Right renal cortex interstitium (tissue), 3 donors: ENCODE measurements around the gene XPNPEP2. TPM values are rescaled to one million over a fixed set of nuclear protein-coding genes. Genes with fewer than 3 reads are reported as not detected.

Source experiments
- DNase-seq, 3 donors: peaks; one replicate each; pipeline ENCODE4 v3.0.0-alpha.2; 2013; ENCODE audit warnings: low read depth in 3 of 3, low spot score in 2 of 3
- polyA plus RNA-seq, 3 donors: library from polyadenylated mRNA; unstranded; fragments of 120-200 nt; gene quantifications; one replicate each; pipeline ENCODE4 v1.2.1, GENCODE V29; 2013; ENCODE audit not compliant: insufficient read length in 3 of 3

The XPNPEP2 gene
- polyA plus RNA-seq, 3 donors: 53.7 to 101 (median 56.2) TPM

- DNase-seq: no peak
Measured at GRCh38 chrX:129792586-129793291, 54.0 kb downstream of the XPNPEP2 start.

GRCh38 chrX:129793604-129794191 is 54.9 kb downstream of the XPNPEP2 start:
- no peak for DNase-seq

GRCh38 chrX:129795584-129795983 is 56.8 kb downstream of the XPNPEP2 start:
- DNase-seq: no peak

GRCh38 chrX:129797251-129797906 is 58.6 kb downstream of the XPNPEP2 start:
- no peak for DNase-seq

GRCh38 chrX:129798456-129798855 is 59.7 kb downstream of the XPNPEP2 start:
- DNase-seq: no peak

GRCh38 chrX:129798888-129799287 is 60.1 kb downstream of the XPNPEP2 start:
- DNase-seq: no peak

GRCh38 chrX:129800186-129800585 is 61.4 kb downstream of the XPNPEP2 start:
- no peak for DNase-seq

GRCh38 chrX:129802863-129803262 is 64.1 kb downstream of the XPNPEP2 start:
- DNase-seq: no peak

- no peak for DNase-seq
Measured at GRCh38 chrX:129804806-129805205, 66.0 kb downstream of the XPNPEP2 start.

GRCh38 chrX:129808158-129808828 is 69.5 kb downstream of the XPNPEP2 start:
- DNase-seq: no peak

GRCh38 chrX:129808829-129809796 is 70.3 kb downstream of the XPNPEP2 start:
- DNase-seq: no peak

- no peak for DNase-seq
Measured at GRCh38 chrX:129813662-129814368, 75.0 kb downstream of the XPNPEP2 start.

- no peak for DNase-seq
Measured at GRCh38 chrX:129818123-129818522, 79.3 kb downstream of the XPNPEP2 start.

Other genes starting within 250 kb of the XPNPEP2 start
- 100 to 1,000 TPM; 121 to 134 (median 132) TPM for gene SMARCA1, start 215.5 kb upstream of the XPNPEP2 start, polyA plus RNA-seq
- 10 to 100 TPM; 29.8 to 30.7 (median 30.4) TPM for gene OCRL, start 198.7 kb upstream of the XPNPEP2 start, polyA plus RNA-seq
- 1 to 10 TPM; 5.5 to 7.8 (median 7.4) TPM for gene APLN, start 84.0 kb upstream of the XPNPEP2 start, polyA plus RNA-seq
- gene SASH3, start 41.0 kb downstream of the XPNPEP2 start, polyA plus RNA-seq: 1 to 10 TPM; 1.7 to 2.0 (median 2.0) TPM
- gene ZDHHC9, start 104.9 kb downstream of the XPNPEP2 start, polyA plus RNA-seq: 10 to 100 TPM; 42.1 to 45.8 (median 44.3) TPM
- gene UTP14A, start 167.2 kb downstream of the XPNPEP2 start, polyA plus RNA-seq: 10 to 100 TPM; 26.2 to 30.8 (median 29.3) TPM
- gene BCORL1, start 243.7 kb downstream of the XPNPEP2 start, polyA plus RNA-seq: 10 to 100 TPM; 12.9 to 17.5 (median 14.7) TPM